Cardiac muscle cell (in vitro differentiated cells and primary cell): Measurements from ENCODE around the gene LYPD8. TPM values are rescaled to one million over a fixed set of nuclear protein-coding genes. Genes with fewer than 3 reads are reported as not detected.

ENCODE experiments used
- DNase-seq, 2 donors: peaks; one replicate each; pipeline versions ENCODE4 v3.0.0 to v3.0.0-alpha.2; 2010 to 2017; ENCODE audit warnings: low read depth in 1 of 2, low spot score in 1 of 2
- H3K27ac ChIP-seq: fragments of 200-600 bp; sonication (generic); 2 replicates; pipeline ENCODE4 v1.5.1; 2016
- H3K27me3 ChIP-seq: fragments of 200-600 bp; sonication (generic); 2 replicates; pipeline ENCODE4 v1.6.0; 2016; ENCODE audit warnings: control low read depth
- H3K36me3 ChIP-seq: fragments of 200-600 bp; sonication (generic); 2 replicates; pipeline ENCODE4 v1.5.1; 2016; ENCODE audit warnings: control low read depth
- H3K4me1 ChIP-seq: fragments of 200-600 bp; sonication (generic); 2 replicates; pipeline ENCODE4 v1.8.1; 2017; ENCODE audit warnings: low read depth, mild to moderate bottlenecking, mixed run types
- H3K4me3 ChIP-seq: fragments of 200-600 bp; sonication (generic); 2 replicates; pipeline ENCODE4 v1.5.1; 2016; ENCODE audit warnings: mild to moderate bottlenecking
- H3K9me3 ChIP-seq: fragments of 200-600 bp; sonication (generic); 2 replicates; pipeline ENCODE4 v1.5.1; 2017; ENCODE audit warnings: low read depth, mild to moderate bottlenecking, control low read depth
- polyA plus RNA-seq: library from polyadenylated mRNA; unstranded; fragments of >200 nt; fragmentation: Nextera tagmentation; extraction: Ambion mirVana; gene quantifications from 2 replicates; pipeline ENCODE4 v1.2.1, GENCODE V29; 2016
- total RNA-seq: library from RNA; depleted of rRNA; stranded (reverse); fragments of >200 nt; gene quantifications from 2 replicates; pipeline ENCODE4 v1.2.3, GENCODE V29; 2016
- TF ChIP-seq, protein P1 (sequence below): IDR thresholded peaks from 2 replicates; pipeline ENCODE4 v1.5.1; 2012; ENCODE audit warnings: low read depth, mild to moderate bottlenecking, low read length

LYPD8 gene
- total and polyA plus RNA-seq, 2 experiments from 2014 or later, result not detected

DNA sequence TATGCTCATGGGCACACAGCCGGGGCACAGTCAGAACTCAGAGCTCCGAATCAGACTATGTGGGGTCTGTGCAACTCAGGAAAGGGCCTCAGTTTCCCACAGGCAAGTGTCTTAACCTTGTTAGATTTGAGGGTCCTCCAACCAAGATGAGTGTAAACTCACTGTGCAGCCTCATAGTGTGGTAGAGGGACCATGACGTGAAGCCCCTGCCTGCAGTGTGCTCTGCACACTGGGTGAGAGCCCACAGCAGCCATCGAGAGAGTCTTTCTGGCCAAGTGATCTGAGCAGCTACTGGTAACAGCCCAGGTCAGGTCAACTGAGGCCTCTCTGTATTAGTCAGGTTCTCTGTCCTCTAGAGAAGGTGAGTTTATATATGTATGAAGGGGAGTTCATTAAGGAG lies 592 bp upstream of the LYPD8 start:
- Histone ChIP-seq H3K36me3 (no peaks in the 10 kb centered on the region), H3K4me3 (no peak overlapping the region), H3K4me1 (no peaks in the 10 kb centered on the region), H3K27me3 (no peaks in the 10 kb centered on the region), H3K9me3 (no peaks in the 10 kb centered on the region), H3K27ac (no peak overlapping the region)
- no peak for DNase-seq
- TF ChIP-seq, protein P1, sequence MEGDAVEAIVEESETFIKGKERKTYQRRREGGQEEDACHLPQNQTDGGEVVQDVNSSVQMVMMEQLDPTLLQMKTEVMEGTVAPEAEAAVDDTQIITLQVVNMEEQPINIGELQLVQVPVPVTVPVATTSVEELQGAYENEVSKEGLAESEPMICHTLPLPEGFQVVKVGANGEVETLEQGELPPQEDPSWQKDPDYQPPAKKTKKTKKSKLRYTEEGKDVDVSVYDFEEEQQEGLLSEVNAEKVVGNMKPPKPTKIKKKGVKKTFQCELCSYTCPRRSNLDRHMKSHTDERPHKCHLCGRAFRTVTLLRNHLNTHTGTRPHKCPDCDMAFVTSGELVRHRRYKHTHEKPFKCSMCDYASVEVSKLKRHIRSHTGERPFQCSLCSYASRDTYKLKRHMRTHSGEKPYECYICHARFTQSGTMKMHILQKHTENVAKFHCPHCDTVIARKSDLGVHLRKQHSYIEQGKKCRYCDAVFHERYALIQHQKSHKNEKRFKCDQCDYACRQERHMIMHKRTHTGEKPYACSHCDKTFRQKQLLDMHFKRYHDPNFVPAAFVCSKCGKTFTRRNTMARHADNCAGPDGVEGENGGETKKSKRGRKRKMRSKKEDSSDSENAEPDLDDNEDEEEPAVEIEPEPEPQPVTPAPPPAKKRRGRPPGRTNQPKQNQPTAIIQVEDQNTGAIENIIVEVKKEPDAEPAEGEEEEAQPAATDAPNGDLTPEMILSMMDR, result no peak

DNA sequence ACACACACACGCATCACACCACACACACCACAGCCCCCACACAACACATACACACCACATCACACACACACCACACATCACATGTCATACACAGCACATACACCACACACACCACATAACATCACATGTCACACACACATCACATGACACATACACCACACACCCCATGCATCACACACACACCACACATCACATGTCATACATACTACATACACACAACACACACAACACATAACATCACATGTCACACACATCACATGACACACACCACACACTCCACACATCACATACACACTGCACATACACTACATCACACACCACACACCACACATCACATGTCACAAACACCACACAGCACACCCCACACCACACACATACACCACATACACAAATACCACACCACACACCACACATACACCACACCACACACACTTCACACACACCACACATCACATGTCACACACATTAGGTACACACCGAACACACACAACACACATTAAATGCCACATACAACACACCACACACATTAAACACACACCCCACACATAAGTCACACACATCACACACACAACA lies 1.8 kb downstream of the LYPD8 start:
- H3K27me3 ChIP-seq, result no peaks in the 10 kb centered on the region
- no peak for DNase-seq
- H3K4me3 ChIP-seq, result no peak overlapping the region
- TF ChIP-seq, protein P1, result no peak
- H3K27ac ChIP-seq, result no peak overlapping the region
- H3K9me3 ChIP-seq, result no peaks in the 10 kb centered on the region
- H3K36me3 ChIP-seq, result no peaks in the 10 kb centered on the region
- H3K4me1 ChIP-seq, result no peaks in the 10 kb centered on the region

GRCh38 chr1:248753029-248753594 lies 2.4 kb downstream of the LYPD8 start:
- TF ChIP-seq, protein P1, result no peak
- Histone ChIP-seq H3K9me3 (no peaks in the 10 kb centered on the region), H3K4me3 (no peak overlapping the region), H3K4me1 (no peaks in the 10 kb centered on the region), H3K27me3 (no peaks in the 10 kb centered on the region), H3K36me3 (no peaks in the 10 kb centered on the region), H3K27ac (no peak overlapping the region)
- DNase-seq, result no peak

GRCh38 chr1:248752161-248753028 lies 3.2 kb downstream of the LYPD8 start:
- TF ChIP-seq, protein P1, result no peak
- peak in 1 of 2 donors; percentile 3 for DNase-seq
- H3K27me3 ChIP-seq, result no peaks in the 10 kb centered on the region
- no peak overlapping the region for H3K27ac ChIP-seq
- no peaks in the 10 kb centered on the region for H3K36me3 ChIP-seq
- H3K9me3 ChIP-seq, result no peaks in the 10 kb centered on the region
- no peak overlapping the region for H3K4me3 ChIP-seq
- no peaks in the 10 kb centered on the region for H3K4me1 ChIP-seq

DNA sequence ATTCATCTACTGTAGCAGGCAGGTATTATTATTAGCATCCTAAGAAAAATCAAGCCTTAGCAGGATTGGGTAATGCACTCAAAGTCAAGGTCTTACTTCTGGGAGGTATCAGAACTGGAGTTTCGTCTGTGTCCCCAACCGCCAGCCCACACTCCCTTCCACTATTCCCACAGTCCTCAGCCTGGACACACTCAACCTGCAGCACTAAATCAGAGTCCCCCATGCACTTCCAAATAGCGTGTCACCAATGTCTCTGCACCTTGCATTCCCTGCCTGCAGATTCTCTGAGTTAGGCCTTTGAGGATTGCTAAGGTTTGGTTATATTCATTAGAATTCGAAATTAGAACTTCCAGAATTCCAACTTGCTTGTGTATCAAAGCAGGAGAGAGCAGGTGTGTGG lies 3.9 kb downstream of the LYPD8 start:
- Histone ChIP-seq H3K9me3 (no peaks in the 10 kb centered on the region), H3K4me1 (no peaks in the 10 kb centered on the region), H3K27me3 (no peaks in the 10 kb centered on the region), H3K4me3 (no peak overlapping the region), H3K36me3 (no peaks in the 10 kb centered on the region), H3K27ac (no peak overlapping the region)
- TF ChIP-seq, protein P1, result no peak
- DNase-seq, result no peak
